Transverse colon (tissue), 3 donors: ENCODE measurements around the gene FBXL17.

Experiments
- EP300 ChIP-seq: sonication (generic); formaldehyde crosslinking; IDR thresholded peaks from one replicate; pipeline ENCODE4 v1.6.1; 2017; ENCODE audit warnings: antibody characterized with exemption, low read depth
- TF ChIP-seq, protein P1 (sequence below), 5 experiments: fragments of 200-600 bp in 3 of 5; fragments of 450-650 bp in 2 of 5; sonication (generic) in 3 of 5; IDR thresholded peaks; 1 replicate in 2 of 5; 2 replicates in 3 of 5; pipeline ENCODE4 v1.5.1; 2016 to 2017; ENCODE audit warnings: antibody characterized with exemption in 5 of 5, inconsistent platforms in 3 of 5, mild to moderate bottlenecking in 2 of 5, moderate library complexity in 1 of 5

DNA sequence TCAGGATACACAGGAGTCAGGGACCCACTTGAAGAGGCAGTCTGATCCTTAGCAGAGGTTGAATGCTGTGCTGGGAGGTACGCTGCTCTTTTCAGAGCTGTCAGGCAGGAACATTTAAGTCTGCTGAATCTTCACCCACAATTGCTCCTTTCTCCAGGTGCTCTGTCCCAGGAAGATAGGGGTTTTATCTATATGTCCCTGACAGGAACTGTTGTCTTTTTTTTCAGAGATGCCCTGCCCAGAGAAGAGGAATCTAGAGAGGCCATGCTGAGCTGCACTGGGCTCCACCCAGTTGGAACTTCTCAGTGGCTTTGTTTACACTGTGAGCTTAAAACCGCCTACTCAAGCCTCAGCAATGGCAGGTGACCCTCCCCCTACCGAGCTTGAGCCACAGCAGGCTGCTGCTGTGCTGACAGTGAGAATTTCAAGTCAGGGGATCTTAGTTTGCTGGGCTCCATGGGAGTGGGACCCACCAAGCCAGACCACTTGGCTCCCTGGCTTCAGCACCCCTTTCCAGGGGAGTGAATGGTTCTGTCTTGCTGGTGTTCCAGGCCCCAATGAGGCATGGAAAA is 169.0 kb downstream of the FBXL17 start:
- TF ChIP-seq, protein P1, sequence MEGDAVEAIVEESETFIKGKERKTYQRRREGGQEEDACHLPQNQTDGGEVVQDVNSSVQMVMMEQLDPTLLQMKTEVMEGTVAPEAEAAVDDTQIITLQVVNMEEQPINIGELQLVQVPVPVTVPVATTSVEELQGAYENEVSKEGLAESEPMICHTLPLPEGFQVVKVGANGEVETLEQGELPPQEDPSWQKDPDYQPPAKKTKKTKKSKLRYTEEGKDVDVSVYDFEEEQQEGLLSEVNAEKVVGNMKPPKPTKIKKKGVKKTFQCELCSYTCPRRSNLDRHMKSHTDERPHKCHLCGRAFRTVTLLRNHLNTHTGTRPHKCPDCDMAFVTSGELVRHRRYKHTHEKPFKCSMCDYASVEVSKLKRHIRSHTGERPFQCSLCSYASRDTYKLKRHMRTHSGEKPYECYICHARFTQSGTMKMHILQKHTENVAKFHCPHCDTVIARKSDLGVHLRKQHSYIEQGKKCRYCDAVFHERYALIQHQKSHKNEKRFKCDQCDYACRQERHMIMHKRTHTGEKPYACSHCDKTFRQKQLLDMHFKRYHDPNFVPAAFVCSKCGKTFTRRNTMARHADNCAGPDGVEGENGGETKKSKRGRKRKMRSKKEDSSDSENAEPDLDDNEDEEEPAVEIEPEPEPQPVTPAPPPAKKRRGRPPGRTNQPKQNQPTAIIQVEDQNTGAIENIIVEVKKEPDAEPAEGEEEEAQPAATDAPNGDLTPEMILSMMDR (IDR thresholded peaks at IDR 0.05): no peak
- TF ChIP-seq EP300: no peak
